Activated CD4-positive, alpha-beta T cell treated with anti-CD3 and anti-CD28 coated beads, Interleukin-2, Interleukin-6, amounts not matched to agents 100 ng/mL and 50 ng/mL, durations not matched to agents 16 hours and 8 hours (primary cell): ENCODE measurements around the gene SSNA1.

Experiments
- DNase-seq: peaks from one replicate; pipeline ENCODE4 v3.0.0-alpha.2; 2020

SSNA1 gene

GRCh38 chr9:137223078-137223970, 34.8 kb downstream of the SSNA1 start:
- DNase-seq: peak; percentile 100

- DNase-seq: peak; percentile 41
Observed at GRCh38 chr9:137224830-137225694, 36.6 kb downstream of the SSNA1 start, which contains the start of gene CYSRT1. Gene CYSRT1, plus strand, starts transcription at chr9:137225174. Its CDS starts 448 bp downstream, at chr9:137225622.

GRCh38 chr9:137225699-137226331, 37.3 kb downstream of the SSNA1 start:
- DNase-seq: no peak

- no peak for DNase-seq
Observed at GRCh38 chr9:137226338-137227053, 38.0 kb downstream of the SSNA1 start.

GRCh38 chr9:137227054-137227852, 38.8 kb downstream of the SSNA1 start, which contains the start of gene RNF224:
Gene RNF224, plus strand, starts transcription at chr9:137227502. Its CDS starts 834 bp downstream, at chr9:137228336.
- peak; percentile 88 for DNase-seq

GRCh38 chr9:137227853-137228505, 39.5 kb downstream of the SSNA1 start:
- no peak for DNase-seq

- DNase-seq: no peak
Observed at GRCh38 chr9:137228506-137228967, 40.1 kb downstream of the SSNA1 start.

GRCh38 chr9:137228968-137229896, 40.8 kb downstream of the SSNA1 start:
- no peak for DNase-seq

GRCh38 chr9:137229903-137230704, 41.6 kb downstream of the SSNA1 start:
- no peak for DNase-seq

- no peak for DNase-seq
Observed at GRCh38 chr9:137230705-137231371, 42.4 kb downstream of the SSNA1 start, which contains the start of gene SLC34A3. Gene SLC34A3, plus strand, starts transcription at chr9:137230901. Its CDS starts 802 bp downstream, at chr9:137231703.

GRCh38 chr9:137231372-137232039, 43.0 kb downstream of the SSNA1 start:
- no peak for DNase-seq

GRCh38 chr9:137232101-137232500, 43.6 kb downstream of the SSNA1 start:
- no peak for DNase-seq

- DNase-seq: no peak
Observed at GRCh38 chr9:137232510-137232909, 44.0 kb downstream of the SSNA1 start.

- DNase-seq: no peak
Observed at GRCh38 chr9:137233143-137233980, 44.9 kb downstream of the SSNA1 start.

GRCh38 chr9:137234055-137234697, 45.7 kb downstream of the SSNA1 start:
- no peak for DNase-seq
